ENCODE data around the gene ZIC2. TPM values are rescaled to one million over a fixed set of nuclear protein-coding genes. Genes with fewer than 3 reads are reported as not detected.

The ZIC2 gene
- total and polyA plus RNA-seq, 2 of the 8 experiments (the other 6 are each of a cell fraction or from before 2014, with no cell fraction given): 53.2 to 372 TPM

Other genes with a start within 250 kb of the ZIC2 start
- 51.0 and 52.7 TPM in 2 replicates for gene ZIC5, start 10.0 kb upstream of the ZIC2 start, total RNA-seq (2021; fragmentation: NEBNext Ultra II Directional; extraction: Animal tissue kit (Norgen Biotek cat#: 25700))
- 14.2 and 14.8 TPM in 2 replicates for gene ZIC5, start 10.0 kb upstream of the ZIC2 start, polyA plus RNA-seq (2011; rRNA removed)
- 49.8 and 54.4 TPM in 2 replicates for gene PCCA, start 107.3 kb downstream of the ZIC2 start, total RNA-seq (2021; fragmentation: NEBNext Ultra II Directional; extraction: Animal tissue kit (Norgen Biotek cat#: 25700))
- gene PCCA, start 107.3 kb downstream of the ZIC2 start, polyA plus RNA-seq (2011; rRNA removed): 15.2 and 18.4 TPM in 2 replicates